ENCODE data around the gene DDX27.

The DDX27 gene

GRCh38 chr20:49248879-49249665 lies 29.9 kb downstream of the DDX27 start:
- TF ChIP-seq CTCF (conservative IDR thresholded peaks at IDR 0.05; ENCODE audit: low read length) = no peak
- no peak for DNase-seq (ENCODE audit: low read depth)
- no peak overlapping the region for H3K4me3 ChIP-seq (ENCODE audit: low read length)

- DNase-seq (ENCODE audit: low read depth) = no peak
- no peak overlapping the region for H3K4me3 ChIP-seq (ENCODE audit: low read length)
- TF ChIP-seq CTCF (conservative IDR thresholded peaks at IDR 0.05; ENCODE audit: low read length) = no peak
These were observed 33.5 kb downstream of the DDX27 start for GRCh38 chr20:49252556-49253350.

GRCh38 chr20:49256261-49256660 lies 37.0 kb downstream of the DDX27 start:
- H3K4me3 ChIP-seq (ENCODE audit: low read length) = no peak overlapping the region
- DNase-seq (ENCODE audit: low read depth) = no peak
- TF ChIP-seq CTCF (conservative IDR thresholded peaks at IDR 0.05; ENCODE audit: low read length) = no peak

- no peak overlapping the region for H3K4me3 ChIP-seq (ENCODE audit: low read length)
- no peak for DNase-seq (ENCODE audit: low read depth)
- TF ChIP-seq CTCF (conservative IDR thresholded peaks at IDR 0.05; ENCODE audit: low read length) = no peak
These were observed 40.1 kb downstream of the DDX27 start for GRCh38 chr20:49259284-49259683.

- no peak for TF ChIP-seq CTCF (conservative IDR thresholded peaks at IDR 0.05; ENCODE audit: low read length)
- no peak for DNase-seq (ENCODE audit: low read depth)
- no peak overlapping the region for H3K4me3 ChIP-seq (ENCODE audit: low read length)
These were observed 40.6 kb downstream of the DDX27 start for GRCh38 chr20:49259799-49260198.

- no peak for TF ChIP-seq CTCF (conservative IDR thresholded peaks at IDR 0.05; ENCODE audit: low read length)
- no peak overlapping the region for H3K4me3 ChIP-seq (ENCODE audit: low read length)
- DNase-seq (ENCODE audit: low read depth) = no peak
These were observed 41.0 kb downstream of the DDX27 start for GRCh38 chr20:49260218-49260617.

- H3K4me3 ChIP-seq (ENCODE audit: low read length) = no peak overlapping the region
- no peak for DNase-seq (ENCODE audit: low read depth)
- no peak for TF ChIP-seq CTCF (conservative IDR thresholded peaks at IDR 0.05; ENCODE audit: low read length)
These were observed 42.0 kb downstream of the DDX27 start for GRCh38 chr20:49261173-49261572.

Measured in AG10803 (cell line).